HCT116 (cell line): ENCODE measurements around the gene MAP2K3.

Source experiments
- EGR1 ChIP-seq: IDR thresholded peaks from 2 replicates; pipeline ENCODE4 v1.6.1; 2012; ENCODE audit warnings: low read depth
- EZH2 ChIP-seq: fragments of 200-600 bp; sonication (generic); IDR thresholded peaks from 2 replicates; pipeline ENCODE4 v1.6.1; 2017; ENCODE audit warnings: antibody characterized with exemption, mixed run types
- EZH2phosphoT487 ChIP-seq: fragments of 200-600 bp; IDR thresholded peaks from 2 replicates; pipeline ENCODE4 v1.6.1; 2018; ENCODE audit warnings: antibody characterized with exemption, borderline replicate concordance
- FOSL1 ChIP-seq: IDR thresholded peaks from 2 replicates; pipeline ENCODE4 v1.6.1; 2012; ENCODE audit warnings: low read depth
- JUND ChIP-seq: IDR thresholded peaks from 2 replicates; pipeline ENCODE4 v1.6.1; 2012
- POLR2A ChIP-seq: IDR thresholded peaks from 2 replicates; pipeline ENCODE4 v1.7.0; 2011; ENCODE audit warnings: borderline replicate concordance; ENCODE audit not compliant: insufficient read depth, insufficient read length; ENCODE audit errors: extremely low read depth
- POLR2AphosphoS5 ChIP-seq: IDR thresholded peaks from 2 replicates; pipeline ENCODE4 v1.6.1; 2011; ENCODE audit warnings: mild to moderate bottlenecking, low read depth, low read length, moderate library complexity
- RAD21 ChIP-seq: IDR thresholded peaks from 2 replicates; pipeline ENCODE4 v1.6.1; 2012; ENCODE audit warnings: low read depth, mild to moderate bottlenecking
- SP1 ChIP-seq: IDR thresholded peaks from 2 replicates; pipeline ENCODE4 v1.6.1; 2012; ENCODE audit warnings: low read depth
- YY1 ChIP-seq: IDR thresholded peaks from 2 replicates; pipeline ENCODE4 v1.6.1; 2011; ENCODE audit warnings: low read length, low read depth, moderate library complexity, mild to moderate bottlenecking; ENCODE audit not compliant: insufficient replicate concordance; ENCODE audit errors: extremely low read depth
- TF ChIP-seq, protein P1 (sequence below): IDR thresholded peaks from 2 replicates; pipeline ENCODE4 v1.6.1; 2012
- TF ChIP-seq, protein P2 (sequence below), 3 experiments: fragments of 200-600 bp in 1 of 3; sonication (generic) in 1 of 3; IDR thresholded peaks in 2 of 3; conservative IDR thresholded peaks in 1 of 3; 2 replicates each; pipeline ENCODE4 v1.5.1; 2012 to 2017; ENCODE audit warnings: low read depth in 2 of 3, low read length in 2 of 3, antibody characterized with exemption in 1 of 3, borderline replicate concordance in 1 of 3, control low read depth in 1 of 3, mild to moderate bottlenecking in 1 of 3, mixed read lengths in 1 of 3, mixed run types in 1 of 3, moderate library complexity in 1 of 3; ENCODE audit not compliant: insufficient read depth in 1 of 3
- TF ChIP-seq, protein P3 (sequence below): IDR thresholded peaks from 2 replicates; pipeline ENCODE4 v1.6.1; 2011; ENCODE audit warnings: mild to moderate bottlenecking, low read length, moderate library complexity; ENCODE audit not compliant: insufficient replicate concordance; ENCODE audit errors: extremely low read depth
- TF ChIP-seq, protein P4 (sequence below): IDR thresholded peaks from 2 replicates; pipeline ENCODE4 v1.6.1; 2012

DNA sequence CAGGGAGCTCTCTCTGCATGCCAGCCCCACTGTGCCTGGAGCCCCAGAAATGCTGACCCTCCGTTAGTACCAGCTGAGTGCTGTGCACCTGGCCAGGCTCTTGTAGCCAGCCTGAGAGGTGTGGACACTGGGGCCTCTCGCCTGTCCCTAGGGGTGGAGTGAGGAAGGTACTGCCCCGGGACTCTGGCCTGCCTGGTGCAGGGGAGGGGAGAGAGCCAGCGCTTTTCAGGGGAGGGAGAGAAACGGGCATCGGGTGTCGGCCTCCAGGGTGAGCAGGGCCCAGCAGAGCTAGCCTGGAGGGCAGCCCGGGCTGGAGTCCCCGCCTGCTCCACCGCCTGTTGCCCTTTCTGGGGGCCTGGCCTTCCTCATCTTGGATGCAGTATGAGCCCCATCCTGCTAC is 13.1 kb downstream of the MAP2K3 start:
- TF ChIP-seq, protein P1, sequence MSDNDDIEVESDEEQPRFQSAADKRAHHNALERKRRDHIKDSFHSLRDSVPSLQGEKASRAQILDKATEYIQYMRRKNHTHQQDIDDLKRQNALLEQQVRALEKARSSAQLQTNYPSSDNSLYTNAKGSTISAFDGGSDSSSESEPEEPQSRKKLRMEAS: no peak
- TF ChIP-seq SP1: no peak
- TF ChIP-seq, protein P2, sequence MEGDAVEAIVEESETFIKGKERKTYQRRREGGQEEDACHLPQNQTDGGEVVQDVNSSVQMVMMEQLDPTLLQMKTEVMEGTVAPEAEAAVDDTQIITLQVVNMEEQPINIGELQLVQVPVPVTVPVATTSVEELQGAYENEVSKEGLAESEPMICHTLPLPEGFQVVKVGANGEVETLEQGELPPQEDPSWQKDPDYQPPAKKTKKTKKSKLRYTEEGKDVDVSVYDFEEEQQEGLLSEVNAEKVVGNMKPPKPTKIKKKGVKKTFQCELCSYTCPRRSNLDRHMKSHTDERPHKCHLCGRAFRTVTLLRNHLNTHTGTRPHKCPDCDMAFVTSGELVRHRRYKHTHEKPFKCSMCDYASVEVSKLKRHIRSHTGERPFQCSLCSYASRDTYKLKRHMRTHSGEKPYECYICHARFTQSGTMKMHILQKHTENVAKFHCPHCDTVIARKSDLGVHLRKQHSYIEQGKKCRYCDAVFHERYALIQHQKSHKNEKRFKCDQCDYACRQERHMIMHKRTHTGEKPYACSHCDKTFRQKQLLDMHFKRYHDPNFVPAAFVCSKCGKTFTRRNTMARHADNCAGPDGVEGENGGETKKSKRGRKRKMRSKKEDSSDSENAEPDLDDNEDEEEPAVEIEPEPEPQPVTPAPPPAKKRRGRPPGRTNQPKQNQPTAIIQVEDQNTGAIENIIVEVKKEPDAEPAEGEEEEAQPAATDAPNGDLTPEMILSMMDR (IDR thresholded peaks at IDR 0.05 in 2 of 3, conservative IDR thresholded peaks at IDR 0.05 in 1 of 3; ENCODE audit: borderline replicate concordance in 1 of 3, insufficient read depth in 1 of 3, low read depth in 2 of 3, low read length in 2 of 3): no peak
- TF ChIP-seq POLR2A: no peak
- TF ChIP-seq JUND: no peak
- TF ChIP-seq EZH2: no peak
- TF ChIP-seq RAD21: no peak
- no peak for TF ChIP-seq POLR2AphosphoS5
- TF ChIP-seq EGR1: no peak
- no peak for TF ChIP-seq YY1
- TF ChIP-seq, protein P3, sequence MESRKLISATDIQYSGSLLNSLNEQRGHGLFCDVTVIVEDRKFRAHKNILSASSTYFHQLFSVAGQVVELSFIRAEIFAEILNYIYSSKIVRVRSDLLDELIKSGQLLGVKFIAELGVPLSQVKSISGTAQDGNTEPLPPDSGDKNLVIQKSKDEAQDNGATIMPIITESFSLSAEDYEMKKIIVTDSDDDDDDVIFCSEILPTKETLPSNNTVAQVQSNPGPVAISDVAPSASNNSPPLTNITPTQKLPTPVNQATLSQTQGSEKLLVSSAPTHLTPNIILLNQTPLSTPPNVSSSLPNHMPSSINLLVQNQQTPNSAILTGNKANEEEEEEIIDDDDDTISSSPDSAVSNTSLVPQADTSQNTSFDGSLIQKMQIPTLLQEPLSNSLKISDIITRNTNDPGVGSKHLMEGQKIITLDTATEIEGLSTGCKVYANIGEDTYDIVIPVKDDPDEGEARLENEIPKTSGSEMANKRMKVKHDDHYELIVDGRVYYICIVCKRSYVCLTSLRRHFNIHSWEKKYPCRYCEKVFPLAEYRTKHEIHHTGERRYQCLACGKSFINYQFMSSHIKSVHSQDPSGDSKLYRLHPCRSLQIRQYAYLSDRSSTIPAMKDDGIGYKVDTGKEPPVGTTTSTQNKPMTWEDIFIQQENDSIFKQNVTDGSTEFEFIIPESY: no peak
- TF ChIP-seq FOSL1: no peak
- TF ChIP-seq EZH2phosphoT487: no peak
- TF ChIP-seq, protein P4, sequence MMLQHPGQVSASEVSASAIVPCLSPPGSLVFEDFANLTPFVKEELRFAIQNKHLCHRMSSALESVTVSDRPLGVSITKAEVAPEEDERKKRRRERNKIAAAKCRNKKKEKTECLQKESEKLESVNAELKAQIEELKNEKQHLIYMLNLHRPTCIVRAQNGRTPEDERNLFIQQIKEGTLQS: no peak
